HepG2 (cell line): ENCODE measurements around the gene WDR20. TPM values are rescaled to one million over a fixed set of nuclear protein-coding genes. Genes with fewer than 3 reads are reported as not detected.

Experiments used
- GLI4 ChIP-seq: sonication (generic); formaldehyde crosslinking; IDR thresholded peaks from 2 replicates; pipeline ENCODE4 v1.5.1; 2020; ENCODE audit warnings: missing genetic modification reagents, mild to moderate bottlenecking, moderate library complexity, borderline replicate concordance
- HNF4G ChIP-seq, 2 experiments: sonication (generic) in 1 of 2; formaldehyde crosslinking in 1 of 2; IDR thresholded peaks; 2 replicates each; pipeline versions ENCODE4 v1.4.0 to v1.6.1; 2011 to 2020; ENCODE audit warnings: borderline replicate concordance in 2 of 2, low read depth in 2 of 2, mild to moderate bottlenecking in 2 of 2, low read length in 1 of 2, missing genetic modification reagents in 1 of 2, moderate library complexity in 1 of 2
- HOXA3 ChIP-seq: sonication (generic); formaldehyde crosslinking; IDR thresholded peaks from 2 replicates; pipeline ENCODE4 v1.5.0; 2020; ENCODE audit warnings: missing genetic modification reagents
- KLF16 ChIP-seq, 2 experiments: sonication (generic) in 1 of 2; formaldehyde crosslinking in 1 of 2; IDR thresholded peaks; 2 replicates each; pipeline versions ENCODE4 v1.6.1 to v1.8.0; 2016 to 2023; ENCODE audit warnings: missing genetic modification reagents in 2 of 2, missing compliant biosample characterization in 1 of 2
- MIXL1 ChIP-seq: IDR thresholded peaks from 2 replicates; pipeline ENCODE4 v1.6.1; 2016
- MLLT10 ChIP-seq: sonication (generic); formaldehyde crosslinking; IDR thresholded peaks from 2 replicates; pipeline ENCODE4 v1.4.0; 2020; ENCODE audit warnings: missing genetic modification reagents
- NR2F1 ChIP-seq, 2 experiments: fragments of 450-650 bp in 1 of 2; formaldehyde crosslinking in 1 of 2; IDR thresholded peaks; 2 replicates each; pipeline versions ENCODE4 v1.5.0 to v1.6.1; 2016 to 2020; ENCODE audit warnings: mild to moderate bottlenecking in 1 of 2, missing compliant biosample characterization in 1 of 2, missing genetic modification reagents in 1 of 2, moderate library complexity in 1 of 2
- SRSF1 ChIP-seq: fragments of 200-400 bp; formaldehyde crosslinking; optimal IDR thresholded peaks from 2 replicates; pipeline ENCODE3; 2017; ENCODE audit warnings: mild to moderate bottlenecking, low read depth, low read length, moderate library complexity
- TBX2 ChIP-seq: sonication (generic); formaldehyde crosslinking; IDR thresholded peaks from 2 replicates; pipeline ENCODE4 v1.5.0; 2020; ENCODE audit warnings: missing genetic modification reagents, mild to moderate bottlenecking, borderline replicate concordance
- ZBTB21 ChIP-seq: sonication (generic); formaldehyde crosslinking; IDR thresholded peaks from 2 replicates; pipeline ENCODE4 v1.4.0; 2020; ENCODE audit warnings: missing genetic modification reagents
- ZNF329 ChIP-seq: sonication (generic); formaldehyde crosslinking; IDR thresholded peaks from 2 replicates; pipeline ENCODE4 v1.9.0; 2021; ENCODE audit warnings: low read depth, mild to moderate bottlenecking, missing genetic modification reagents
- ZNF337 ChIP-seq: sonication (generic); formaldehyde crosslinking; IDR thresholded peaks from 2 replicates; pipeline ENCODE4 v1.5.1; 2020; ENCODE audit warnings: missing genetic modification reagents, low read depth, mild to moderate bottlenecking, borderline replicate concordance
- polyA plus RNA-seq, 8 experiments: library from polyadenylated mRNA; depleted of rRNA in 3 of 8; stranded (reverse) in 7 of 8; unstranded in 1 of 8; fragments of >200 nt; fragmentation: Illumina TruSeq in 4 of 8; extraction: Trizol in 4 of 8; gene quantifications; 2 replicates each; pipeline versions ENCODE4 v1.2.1 to v1.2.3, GENCODE V29; 2011 to 2016; ENCODE audit warnings: low read depth in 4 of 8, missing spikeins in 1 of 8, mixed read lengths in 1 of 8; ENCODE audit not compliant: insufficient read depth in 1 of 8
- total RNA-seq, 5 experiments: library from RNA; depleted of rRNA; stranded (reverse); fragments of >200 nt; fragmentation: Illumina TruSeq; extraction: Trizol; gene quantifications; 2 replicates each; pipeline ENCODE4 v1.2.3, GENCODE V29; 2016; ENCODE audit warnings: low read depth in 1 of 5
- TF ChIP-seq, protein P1 (sequence below): sonication (generic); formaldehyde crosslinking; IDR thresholded peaks from 2 replicates; pipeline ENCODE4 v1.4.0; 2020; ENCODE audit warnings: missing genetic modification reagents
- TF ChIP-seq, protein P2 (sequence below): sonication (generic); IDR thresholded peaks from 2 replicates; pipeline ENCODE4 v1.6.1; 2016; ENCODE audit warnings: low read depth, borderline replicate concordance
- TF ChIP-seq, protein P3 (sequence below): sonication (generic); formaldehyde crosslinking; IDR thresholded peaks from 2 replicates; pipeline ENCODE4 v1.4.0; 2020; ENCODE audit warnings: missing genetic modification reagents, mild to moderate bottlenecking, borderline replicate concordance
- TF ChIP-seq, protein P4 (sequence below): sonication (generic); formaldehyde crosslinking; IDR thresholded peaks from 2 replicates; pipeline ENCODE4 v1.4.0; 2020; ENCODE audit warnings: low read depth, mild to moderate bottlenecking, missing genetic modification reagents
- TF ChIP-seq, protein P5 (sequence below): sonication (generic); formaldehyde crosslinking; IDR thresholded peaks from 2 replicates; pipeline ENCODE4 v1.5.0; 2020; ENCODE audit warnings: mild to moderate bottlenecking, missing genetic modification reagents
- TF ChIP-seq, protein P6 (sequence below): sonication (generic); formaldehyde crosslinking; IDR thresholded peaks from 2 replicates; pipeline ENCODE4 v1.4.0; 2020; ENCODE audit warnings: missing genetic modification reagents, borderline replicate concordance
- TF ChIP-seq, protein P7 (sequence below): sonication (generic); formaldehyde crosslinking; IDR thresholded peaks from 2 replicates; pipeline ENCODE4 v1.8.1; 2023; ENCODE audit warnings: mild to moderate bottlenecking, moderate library complexity, missing genetic modification reagents

The WDR20 gene
- total and polyA plus RNA-seq, 2 of the 13 experiments (the other 11 are each of a cell fraction or from before 2014, with no cell fraction given) = 10.4 to 23.2 TPM

DNA sequence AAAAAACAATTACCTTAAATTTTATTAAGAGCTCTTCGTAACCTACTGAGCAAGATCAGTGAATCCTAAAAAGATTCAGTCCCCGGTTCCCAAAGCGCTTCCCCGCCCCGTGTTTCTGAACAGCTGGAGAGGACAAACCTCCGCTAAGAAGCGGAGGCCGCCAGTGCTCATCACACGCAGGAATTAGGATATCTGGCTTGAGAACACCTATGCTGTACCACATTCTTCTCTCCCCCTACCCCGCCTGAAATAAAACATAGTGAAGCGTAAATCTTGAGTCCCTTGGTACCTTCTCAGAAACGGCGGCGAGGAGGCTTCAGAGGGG is 774 bp upstream of the WDR20 start (continued):
- TF ChIP-seq, protein P1, sequence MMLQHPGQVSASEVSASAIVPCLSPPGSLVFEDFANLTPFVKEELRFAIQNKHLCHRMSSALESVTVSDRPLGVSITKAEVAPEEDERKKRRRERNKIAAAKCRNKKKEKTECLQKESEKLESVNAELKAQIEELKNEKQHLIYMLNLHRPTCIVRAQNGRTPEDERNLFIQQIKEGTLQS (CRISPR knock-in tag) = no peak
- TF ChIP-seq, protein P2, sequence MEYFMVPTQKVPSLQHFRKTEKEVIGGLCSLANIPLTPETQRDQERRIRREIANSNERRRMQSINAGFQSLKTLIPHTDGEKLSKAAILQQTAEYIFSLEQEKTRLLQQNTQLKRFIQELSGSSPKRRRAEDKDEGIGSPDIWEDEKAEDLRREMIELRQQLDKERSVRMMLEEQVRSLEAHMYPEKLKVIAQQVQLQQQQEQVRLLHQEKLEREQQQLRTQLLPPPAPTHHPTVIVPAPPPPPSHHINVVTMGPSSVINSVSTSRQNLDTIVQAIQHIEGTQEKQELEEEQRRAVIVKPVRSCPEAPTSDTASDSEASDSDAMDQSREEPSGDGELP = peak; percentile 25; the same call in 1 of the 2 replicates
- no peak for TF ChIP-seq NR2F1 (CRISPR knock-in tag; IDR thresholded peaks at IDR 0.05)
- TF ChIP-seq, protein P3, sequence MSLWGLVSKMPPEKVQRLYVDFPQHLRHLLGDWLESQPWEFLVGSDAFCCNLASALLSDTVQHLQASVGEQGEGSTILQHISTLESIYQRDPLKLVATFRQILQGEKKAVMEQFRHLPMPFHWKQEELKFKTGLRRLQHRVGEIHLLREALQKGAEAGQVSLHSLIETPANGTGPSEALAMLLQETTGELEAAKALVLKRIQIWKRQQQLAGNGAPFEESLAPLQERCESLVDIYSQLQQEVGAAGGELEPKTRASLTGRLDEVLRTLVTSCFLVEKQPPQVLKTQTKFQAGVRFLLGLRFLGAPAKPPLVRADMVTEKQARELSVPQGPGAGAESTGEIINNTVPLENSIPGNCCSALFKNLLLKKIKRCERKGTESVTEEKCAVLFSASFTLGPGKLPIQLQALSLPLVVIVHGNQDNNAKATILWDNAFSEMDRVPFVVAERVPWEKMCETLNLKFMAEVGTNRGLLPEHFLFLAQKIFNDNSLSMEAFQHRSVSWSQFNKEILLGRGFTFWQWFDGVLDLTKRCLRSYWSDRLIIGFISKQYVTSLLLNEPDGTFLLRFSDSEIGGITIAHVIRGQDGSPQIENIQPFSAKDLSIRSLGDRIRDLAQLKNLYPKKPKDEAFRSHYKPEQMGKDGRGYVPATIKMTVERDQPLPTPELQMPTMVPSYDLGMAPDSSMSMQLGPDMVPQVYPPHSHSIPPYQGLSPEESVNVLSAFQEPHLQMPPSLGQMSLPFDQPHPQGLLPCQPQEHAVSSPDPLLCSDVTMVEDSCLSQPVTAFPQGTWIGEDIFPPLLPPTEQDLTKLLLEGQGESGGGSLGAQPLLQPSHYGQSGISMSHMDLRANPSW = no peak
- TF ChIP-seq MLLT10 (CRISPR knock-in tag) = no peak
- TF ChIP-seq ZNF337 = 0 out of 2 replicates have a peak, but pooled peaks have one; percentile 21
- no peak; the same call in 1 of the 2 replicates for TF ChIP-seq ZBTB21 (CRISPR knock-in tag)
- TF ChIP-seq, protein P4, sequence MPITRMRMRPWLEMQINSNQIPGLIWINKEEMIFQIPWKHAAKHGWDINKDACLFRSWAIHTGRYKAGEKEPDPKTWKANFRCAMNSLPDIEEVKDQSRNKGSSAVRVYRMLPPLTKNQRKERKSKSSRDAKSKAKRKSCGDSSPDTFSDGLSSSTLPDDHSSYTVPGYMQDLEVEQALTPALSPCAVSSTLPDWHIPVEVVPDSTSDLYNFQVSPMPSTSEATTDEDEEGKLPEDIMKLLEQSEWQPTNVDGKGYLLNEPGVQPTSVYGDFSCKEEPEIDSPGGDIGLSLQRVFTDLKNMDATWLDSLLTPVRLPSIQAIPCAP (CRISPR knock-in tag) = no peak
- no peak for TF ChIP-seq MIXL1 (CRISPR knock-in tag)
- TF ChIP-seq, protein P5, sequence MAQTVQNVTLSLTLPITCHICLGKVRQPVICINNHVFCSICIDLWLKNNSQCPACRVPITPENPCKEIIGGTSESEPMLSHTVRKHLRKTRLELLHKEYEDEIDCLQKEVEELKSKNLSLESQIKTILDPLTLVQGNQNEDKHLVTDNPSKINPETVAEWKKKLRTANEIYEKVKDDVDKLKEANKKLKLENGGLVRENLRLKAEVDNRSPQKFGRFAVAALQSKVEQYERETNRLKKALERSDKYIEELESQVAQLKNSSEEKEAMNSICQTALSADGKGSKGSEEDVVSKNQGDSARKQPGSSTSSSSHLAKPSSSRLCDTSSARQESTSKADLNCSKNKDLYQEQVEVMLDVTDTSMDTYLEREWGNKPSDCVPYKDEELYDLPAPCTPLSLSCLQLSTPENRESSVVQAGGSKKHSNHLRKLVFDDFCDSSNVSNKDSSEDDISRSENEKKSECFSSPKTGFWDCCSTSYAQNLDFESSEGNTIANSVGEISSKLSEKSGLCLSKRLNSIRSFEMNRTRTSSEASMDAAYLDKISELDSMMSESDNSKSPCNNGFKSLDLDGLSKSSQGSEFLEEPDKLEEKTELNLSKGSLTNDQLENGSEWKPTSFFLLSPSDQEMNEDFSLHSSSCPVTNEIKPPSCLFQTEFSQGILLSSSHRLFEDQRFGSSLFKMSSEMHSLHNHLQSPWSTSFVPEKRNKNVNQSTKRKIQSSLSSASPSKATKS (CRISPR knock-in tag) = no peak
- TF ChIP-seq TBX2 (CRISPR knock-in tag) = no peak
- no peak for TF ChIP-seq ZNF329 (CRISPR knock-in tag)
- TF ChIP-seq HOXA3 (CRISPR knock-in tag) = no peak
- TF ChIP-seq, protein P6, sequence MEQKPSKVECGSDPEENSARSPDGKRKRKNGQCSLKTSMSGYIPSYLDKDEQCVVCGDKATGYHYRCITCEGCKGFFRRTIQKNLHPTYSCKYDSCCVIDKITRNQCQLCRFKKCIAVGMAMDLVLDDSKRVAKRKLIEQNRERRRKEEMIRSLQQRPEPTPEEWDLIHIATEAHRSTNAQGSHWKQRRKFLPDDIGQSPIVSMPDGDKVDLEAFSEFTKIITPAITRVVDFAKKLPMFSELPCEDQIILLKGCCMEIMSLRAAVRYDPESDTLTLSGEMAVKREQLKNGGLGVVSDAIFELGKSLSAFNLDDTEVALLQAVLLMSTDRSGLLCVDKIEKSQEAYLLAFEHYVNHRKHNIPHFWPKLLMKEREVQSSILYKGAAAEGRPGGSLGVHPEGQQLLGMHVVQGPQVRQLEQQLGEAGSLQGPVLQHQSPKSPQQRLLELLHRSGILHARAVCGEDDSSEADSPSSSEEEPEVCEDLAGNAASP (CRISPR knock-in tag) = no peak
- 0 out of 2 replicates have a peak, but pooled peaks have one; percentile 6 for TF ChIP-seq GLI4 (CRISPR knock-in tag)
- TF ChIP-seq, protein P7, sequence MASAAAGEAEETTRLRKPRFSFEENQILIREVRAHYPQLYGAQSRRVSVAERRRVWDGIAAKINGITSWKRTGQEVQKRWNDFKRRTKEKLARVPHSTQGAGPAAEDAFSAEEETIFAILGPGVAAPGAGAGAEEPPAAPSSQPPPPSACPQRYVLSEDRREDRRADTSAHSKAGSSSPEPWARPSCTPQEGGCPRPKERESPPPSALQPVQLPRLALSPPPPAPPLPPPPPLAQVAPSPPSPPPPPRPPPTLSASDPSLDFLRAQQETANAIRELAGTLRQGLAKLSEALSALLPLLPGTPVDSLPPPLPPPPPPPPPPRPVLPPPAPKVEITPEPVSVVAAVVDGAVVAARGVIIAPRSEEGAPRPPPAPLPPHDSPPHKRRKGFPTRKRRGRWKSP (CRISPR knock-in tag) = 0 out of 2 replicates have a peak, but pooled peaks have one; percentile 22
- TF ChIP-seq SRSF1 = no peak
- no peak for TF ChIP-seq KLF16 (CRISPR knock-in tag; IDR thresholded peaks at IDR 0.05)
- 0 out of 2 replicates have a peak, but pooled peaks have one; percentile 21 for TF ChIP-seq HNF4G (IDR thresholded peaks at IDR 0.05; ENCODE audit: borderline replicate concordance, low read depth, low read length)
- no peak for TF ChIP-seq HNF4G (CRISPR knock-in tag; IDR thresholded peaks at IDR 0.05; ENCODE audit: borderline replicate concordance, low read depth)
